ENCODE results near the gene CLMN.
"Not testable (repeated sequence)": the region's sequence is repeated elsewhere in the genome, so short reads cannot be mapped to it uniquely, and the experiment has no call there.

Gene CLMN

DNA sequence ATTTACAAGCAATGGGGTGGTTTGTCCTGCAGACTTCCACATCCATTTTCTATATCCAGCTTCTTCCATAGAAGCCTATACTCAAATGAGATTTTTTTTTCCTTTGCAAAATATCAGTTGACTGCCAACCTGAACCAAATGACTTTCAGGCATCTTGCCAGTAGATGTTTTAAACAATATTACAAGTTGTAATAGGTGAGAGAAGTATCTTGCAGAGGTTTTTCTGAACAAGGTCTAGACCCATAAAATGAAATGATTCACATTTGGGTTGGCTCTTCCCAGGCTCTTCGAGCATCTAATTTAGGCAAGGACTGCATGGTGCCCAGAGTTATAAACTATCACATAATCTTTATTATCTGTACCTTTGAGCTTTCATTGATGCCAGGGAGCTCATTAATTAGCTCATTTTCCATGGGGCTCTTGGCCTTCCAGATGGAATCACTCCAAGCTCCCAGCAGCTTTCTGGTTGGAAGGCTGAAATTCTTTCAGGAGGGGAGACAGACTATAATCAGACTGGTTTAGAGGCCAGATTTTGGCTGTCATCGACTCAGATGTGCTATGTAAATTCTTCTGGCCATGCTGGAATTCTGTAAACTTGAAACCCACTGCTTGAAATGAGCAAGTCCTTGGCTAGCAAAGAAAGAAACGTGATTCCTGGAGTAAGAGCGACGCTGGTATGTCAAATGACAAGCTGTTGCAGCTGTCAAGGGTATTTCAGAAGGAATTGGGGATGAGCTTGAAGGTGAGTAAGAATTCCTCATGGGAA, 130.2 kb downstream of the CLMN start:
- DNase-seq: no peak

DNA sequence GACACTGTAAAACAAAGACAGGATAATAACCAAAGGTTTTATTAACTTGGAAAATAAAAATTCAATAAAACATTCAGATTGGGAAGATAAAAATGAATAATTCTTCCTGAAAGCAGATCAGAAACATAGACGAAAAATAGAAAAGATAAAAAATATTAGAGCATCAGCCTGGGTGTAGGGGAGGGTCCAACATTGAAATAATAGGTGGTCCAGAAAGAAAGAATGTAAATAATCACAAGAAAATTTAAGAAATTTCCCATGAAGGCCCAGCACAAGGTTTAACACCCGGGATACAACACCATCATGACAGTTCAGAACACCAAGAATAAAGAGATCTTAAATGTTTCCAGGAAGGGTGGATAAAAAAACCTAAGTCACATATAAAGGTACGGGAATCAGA, 131.3 kb downstream of the CLMN start:
- no peak for DNase-seq

DNA sequence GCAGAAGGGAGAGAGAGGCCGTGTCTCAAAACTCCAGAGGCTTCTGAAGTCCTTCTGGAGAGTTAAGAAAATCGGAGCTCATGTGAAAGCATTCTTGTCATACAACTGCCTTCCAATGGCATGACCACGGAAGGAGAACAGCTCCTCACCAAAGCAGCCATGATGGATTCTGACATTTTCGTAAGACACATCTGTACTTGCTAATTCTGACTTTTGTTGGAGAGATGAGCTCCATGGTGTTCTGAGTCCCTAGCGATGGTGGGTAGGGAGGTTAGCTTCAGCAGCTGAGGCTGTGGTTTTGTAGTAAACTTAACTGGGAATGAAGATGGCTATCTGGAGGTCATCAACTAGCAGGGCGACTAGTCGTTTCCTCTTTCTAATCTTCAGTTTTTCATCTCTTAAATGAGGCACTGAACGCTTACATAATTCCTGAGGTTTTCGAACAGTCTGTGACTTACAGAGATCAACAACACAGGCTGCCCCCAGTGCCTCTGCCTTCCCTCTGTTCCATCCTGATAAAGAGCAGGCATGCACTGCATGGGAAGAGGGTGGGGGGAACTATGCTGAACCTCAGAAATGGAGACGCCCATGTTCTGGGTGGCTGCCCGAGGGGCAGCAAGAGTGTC, 133.8 kb downstream of the CLMN start:
- no peak for DNase-seq

DNA sequence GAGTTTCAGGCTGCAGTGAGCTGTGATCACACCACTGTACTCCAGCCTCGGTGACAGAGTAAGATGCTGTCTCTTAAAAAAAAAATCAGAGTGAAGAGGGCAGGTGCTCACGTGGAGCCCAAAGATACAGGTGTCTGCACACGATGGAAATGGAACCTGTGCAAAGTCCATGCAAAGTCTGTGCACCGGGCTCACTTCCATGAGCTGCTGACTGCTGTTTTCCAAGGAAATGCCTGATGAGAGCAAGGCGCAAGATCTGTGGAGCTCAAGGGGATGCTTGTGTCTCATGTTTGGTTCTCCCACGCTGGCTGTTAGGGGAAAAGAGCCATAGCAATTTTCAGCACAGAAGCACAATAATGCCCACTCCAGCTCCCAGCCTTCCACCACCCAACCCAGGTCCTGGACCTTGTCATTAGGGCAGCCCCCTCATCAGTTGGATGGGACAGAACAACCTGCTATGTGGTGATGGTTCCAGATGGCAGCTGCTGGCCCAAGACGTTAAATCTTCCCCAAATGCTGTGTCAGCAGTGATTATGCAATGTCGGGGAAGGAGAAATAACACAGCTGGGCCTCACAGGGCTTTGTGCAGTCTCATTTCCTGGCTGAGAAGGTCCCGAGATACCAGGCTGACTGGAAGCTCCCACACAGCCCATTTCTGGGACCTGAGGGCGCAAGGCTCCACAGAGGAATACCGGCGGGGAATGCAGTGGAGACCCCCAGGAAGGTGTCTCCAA, 134.5 kb downstream of the CLMN start:
- DNase-seq: no peak

DNA sequence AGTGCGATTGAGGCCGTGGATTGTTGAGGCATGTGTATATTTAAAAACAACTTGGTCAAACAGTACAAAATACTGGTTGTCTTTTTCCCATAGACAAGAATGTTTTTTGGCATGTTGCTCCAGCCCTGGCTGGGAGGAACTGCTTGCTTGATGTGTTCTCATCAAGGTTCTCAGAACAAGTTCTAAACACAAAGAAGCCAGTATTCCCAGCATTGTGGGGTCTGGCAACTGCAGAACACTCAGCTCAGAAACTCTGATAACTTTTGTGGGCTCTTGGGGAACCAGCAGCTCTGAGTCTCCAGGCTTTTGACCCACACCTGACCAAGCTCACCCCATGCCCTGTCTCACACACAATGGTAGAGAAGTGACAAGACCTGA, 135.3 kb downstream of the CLMN start:
- no peak for DNase-seq

DNA sequence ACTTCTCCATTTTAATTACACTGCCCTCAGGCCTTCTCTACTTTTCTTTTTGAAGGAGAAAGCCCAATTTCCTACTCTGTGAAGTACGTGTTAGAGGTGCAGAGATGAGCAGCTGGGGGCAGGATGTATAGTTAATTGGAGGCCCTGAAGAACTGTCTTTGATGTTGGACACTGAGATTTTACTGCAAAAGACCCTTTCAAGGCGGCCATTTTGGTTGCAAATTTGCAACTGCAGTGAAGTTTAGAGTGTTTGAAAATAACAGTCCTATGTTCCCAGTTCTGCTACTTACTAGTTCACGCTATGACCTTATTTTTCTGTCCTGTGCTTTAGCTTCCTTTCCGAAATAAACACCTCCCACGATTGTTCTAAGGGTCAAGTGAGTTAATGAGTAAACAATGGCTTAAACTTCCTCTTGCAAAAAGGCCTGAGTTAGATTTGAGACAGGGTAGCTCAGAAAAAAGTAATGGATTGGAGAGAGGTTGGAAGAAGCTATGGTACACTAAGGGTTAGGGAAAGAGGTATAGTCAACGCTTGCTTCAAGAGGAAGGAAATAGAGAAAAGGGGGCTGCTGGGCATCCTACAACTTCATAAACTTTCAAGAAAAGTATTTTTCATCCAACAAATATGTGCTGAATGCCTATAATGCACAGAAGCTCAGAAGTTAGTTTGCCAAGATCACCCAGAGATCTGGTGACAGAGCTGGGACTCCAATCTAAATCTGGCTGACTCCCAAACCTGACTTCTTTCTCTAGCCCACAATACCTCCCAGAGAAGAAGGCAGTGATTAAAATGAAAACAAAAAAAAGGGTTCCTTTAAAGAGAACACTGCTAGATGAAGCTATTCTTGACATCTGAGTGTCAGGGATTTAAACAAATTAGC, 135.9 kb downstream of the CLMN start:
- DNase-seq: no peak

DNA sequence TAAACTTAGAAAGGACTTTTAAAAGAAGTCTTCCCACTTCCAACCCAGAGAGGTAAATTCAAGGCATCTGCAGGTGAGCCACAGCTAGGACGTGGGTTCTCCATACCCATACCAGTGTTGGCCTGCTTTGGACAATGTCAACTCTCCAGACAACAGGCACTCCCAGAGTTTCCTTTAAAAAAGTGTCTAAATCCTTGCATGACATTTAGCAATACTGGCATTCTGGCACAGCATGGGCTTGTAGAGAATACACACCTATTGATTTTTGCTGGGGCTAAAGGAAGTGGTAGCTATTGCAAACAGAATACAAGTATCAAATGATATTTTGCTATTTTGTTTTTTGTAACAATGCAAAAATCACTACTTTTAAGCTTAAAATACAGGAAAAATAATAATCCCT, 136.6 kb downstream of the CLMN start:
- no peak for DNase-seq

DNA sequence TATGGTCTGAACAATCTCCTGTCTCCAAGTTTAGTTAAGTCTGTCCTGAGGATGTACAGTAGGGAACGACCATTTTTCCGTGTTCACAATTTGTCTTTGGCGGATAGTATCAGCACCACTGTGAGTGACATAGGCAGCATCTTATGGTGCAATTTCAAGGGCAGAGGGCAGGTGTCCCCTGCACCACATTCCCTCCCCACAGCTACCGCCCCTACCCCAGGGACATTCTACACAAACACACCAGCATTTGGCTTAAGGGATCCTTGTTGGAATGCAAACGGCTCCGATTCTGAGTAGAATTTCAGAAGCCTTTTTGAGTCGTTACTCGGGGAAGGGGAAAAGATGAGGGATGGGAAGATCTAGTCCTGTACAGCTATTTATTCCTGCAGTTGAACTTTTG, 137.3 kb downstream of the CLMN start:
- no peak for DNase-seq

DNA sequence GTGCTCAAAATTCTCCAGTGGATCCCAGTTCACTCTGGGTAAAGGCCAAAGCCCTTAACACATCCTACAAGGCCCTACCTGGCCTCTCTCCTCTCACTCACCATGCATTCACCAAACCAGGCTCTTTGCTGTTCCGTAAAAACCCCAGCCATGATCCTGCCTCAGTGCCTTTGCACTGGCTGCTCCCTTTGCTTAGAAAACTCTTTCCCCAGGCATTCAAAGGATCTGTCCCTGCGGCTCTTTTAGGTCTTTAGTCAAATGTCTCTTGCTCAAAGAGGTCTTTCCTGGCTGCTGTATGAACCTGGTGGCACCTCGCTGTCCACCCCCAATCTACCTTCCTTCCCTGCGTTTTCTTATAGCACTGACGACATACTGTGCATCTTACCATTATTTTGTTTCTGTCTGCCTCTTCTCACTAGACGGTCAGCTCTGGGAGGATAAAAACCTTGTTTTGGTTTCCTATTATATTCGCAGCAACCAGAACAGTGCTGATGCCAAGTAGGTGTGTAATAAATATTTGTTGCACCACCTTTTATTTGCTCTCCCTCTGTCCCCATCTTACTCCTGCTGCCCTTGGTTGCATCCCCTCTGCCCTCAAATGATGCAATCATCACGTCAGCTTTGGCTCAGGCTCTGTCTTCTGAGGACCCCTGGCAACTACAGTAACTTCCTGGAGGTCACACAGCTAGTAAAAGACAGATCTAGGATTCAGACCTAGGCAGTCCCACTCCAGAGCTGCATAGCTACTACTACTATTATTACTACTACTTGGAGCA, 138.6 kb downstream of the CLMN start:
- DNase-seq: no peak

DNA sequence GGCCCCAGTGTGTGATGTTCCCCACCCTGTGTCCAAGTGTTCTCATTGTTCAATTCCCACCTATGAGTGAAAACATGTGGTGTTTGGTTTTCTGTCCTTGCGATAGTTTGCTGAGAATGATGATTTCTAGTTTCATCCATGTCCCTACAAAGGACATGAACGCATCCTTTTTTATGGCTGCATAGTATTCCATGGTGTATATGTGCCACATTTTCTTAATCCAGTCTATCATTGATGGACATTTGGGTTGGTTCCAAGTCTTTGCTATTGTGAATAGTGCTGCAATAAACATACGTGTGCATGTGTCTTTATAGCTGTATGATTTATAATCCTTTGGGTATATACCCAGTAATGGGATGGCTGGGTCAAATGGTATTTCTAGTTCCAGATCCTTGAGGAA, 144.0 kb downstream of the CLMN start:
- not testable (repeated sequence) for DNase-seq

DNA sequence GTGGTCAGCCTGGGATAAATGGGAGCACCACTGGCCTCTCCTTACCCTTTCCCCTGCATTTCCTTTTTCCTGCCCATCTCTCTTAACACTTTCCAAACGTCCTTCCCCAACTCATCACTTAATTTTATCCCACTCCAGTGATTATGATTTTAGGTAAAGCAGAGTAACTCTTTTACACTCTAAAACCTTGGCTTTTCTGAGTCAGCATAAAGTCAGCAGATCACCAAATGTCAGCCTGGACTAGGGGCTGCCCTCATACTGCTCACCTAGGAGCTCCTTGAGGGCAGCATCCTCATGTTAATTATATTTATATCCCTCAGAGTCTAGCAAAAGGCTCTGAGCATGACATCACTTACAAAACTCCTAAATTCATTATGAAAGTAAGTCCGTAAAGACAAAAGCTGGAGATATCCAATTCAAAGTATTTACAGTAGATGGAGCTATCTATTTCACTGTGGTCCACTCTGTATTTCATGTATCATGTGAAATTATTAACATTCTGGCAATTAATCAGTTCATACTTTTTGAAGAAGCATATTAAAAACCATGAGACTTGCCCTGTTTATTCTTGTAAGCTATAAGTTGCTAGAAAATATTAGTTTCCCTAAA, 145.4 kb downstream of the CLMN start:
- no peak for DNase-seq

DNA sequence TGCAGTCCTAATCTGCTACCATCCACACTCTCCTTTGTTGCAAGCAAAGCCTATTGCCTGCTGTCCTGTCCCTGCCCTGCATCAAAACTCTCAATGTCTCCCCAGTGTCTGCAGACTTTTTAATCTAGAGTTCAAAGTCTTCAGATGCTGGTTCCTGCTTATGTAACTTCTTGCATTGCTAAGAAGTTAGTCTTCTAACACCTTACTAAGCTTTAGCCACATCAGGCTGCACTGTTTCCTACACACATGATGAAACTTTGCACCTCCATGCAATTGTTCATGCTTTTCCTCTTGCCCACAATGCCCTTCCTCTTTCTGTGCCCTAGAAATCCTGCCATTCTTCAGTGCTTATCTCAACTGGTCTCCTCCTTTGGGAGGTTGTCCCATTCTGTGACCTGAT, 146.2 kb downstream of the CLMN start:
- no peak for DNase-seq

DNA sequence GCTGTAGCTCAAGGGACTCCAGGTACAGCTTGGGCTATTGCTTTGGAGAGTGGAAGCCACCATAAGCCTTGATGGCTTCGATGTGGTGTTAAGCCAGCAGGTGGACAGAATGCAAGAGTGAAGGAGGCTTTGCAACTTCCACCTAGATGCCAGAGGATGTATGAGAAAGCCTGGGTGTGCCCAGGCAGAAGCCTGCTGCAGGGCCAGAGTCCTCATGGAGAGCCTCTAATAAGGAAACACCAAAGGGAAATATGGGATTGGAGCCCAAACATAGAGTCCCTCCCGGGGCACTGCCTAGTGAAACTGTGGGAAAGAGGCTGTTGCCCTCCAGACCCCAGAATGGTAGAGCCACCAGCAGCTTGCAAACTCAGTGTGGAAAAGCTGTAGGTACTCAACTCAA, 152.5 kb downstream of the CLMN start:
- DNase-seq: no peak

DNA sequence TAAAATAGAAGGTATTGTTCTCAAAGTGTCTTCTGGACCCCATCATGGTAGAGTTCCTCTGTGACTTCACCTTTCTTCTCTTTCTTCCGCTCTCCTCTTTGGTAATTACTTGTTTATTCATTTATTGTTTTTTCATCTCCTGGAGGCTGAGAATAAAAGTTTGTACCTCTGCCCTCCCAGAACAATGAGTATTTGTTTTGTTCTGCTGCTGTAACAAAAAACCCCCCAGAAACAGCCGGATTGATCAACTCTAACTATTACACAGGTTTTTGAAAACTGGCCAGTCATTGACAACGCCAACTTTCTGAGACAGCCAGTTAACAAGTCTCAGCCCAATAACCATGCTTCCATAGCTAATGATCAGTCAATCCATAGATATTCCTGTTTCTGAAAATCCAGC, 154.2 kb downstream of the CLMN start:
- no peak for DNase-seq

DNA sequence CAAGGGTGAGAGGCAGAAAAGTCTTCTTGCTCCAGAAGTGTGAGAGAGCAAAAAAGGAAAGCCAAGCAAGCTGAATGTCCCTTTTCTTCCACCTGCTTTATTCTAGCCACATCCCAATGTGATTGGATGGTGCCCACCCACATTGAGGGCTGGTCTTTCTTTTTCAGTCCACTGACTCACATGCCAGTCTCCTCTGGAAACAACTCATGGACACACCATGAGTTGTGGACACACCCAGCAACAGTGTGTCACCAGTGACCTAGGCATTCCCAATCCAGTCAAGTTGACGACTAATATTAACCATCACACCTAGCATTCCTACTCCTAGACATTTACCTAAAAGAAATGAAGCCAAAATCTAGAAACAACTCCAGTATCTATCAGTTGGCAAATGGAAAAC, 155.2 kb downstream of the CLMN start:
- DNase-seq: no peak

DNA sequence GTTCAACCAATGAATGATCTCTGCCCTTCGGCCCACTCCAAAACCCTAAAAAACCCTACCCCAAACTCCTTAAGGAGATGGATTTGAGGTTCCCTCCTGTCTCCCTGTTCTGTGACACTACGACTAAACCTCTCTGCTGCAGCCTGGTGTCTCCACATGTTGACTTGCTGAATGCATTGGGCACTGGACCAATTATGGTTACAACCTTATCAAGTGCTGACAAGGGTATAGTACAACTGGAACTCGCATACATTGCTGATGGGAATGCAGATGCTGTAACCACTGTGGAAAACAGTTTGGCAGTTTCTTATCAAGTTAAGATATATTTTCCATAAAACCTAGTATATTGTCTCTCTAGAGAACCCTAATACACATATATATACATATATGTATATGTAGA, 156.0 kb downstream of the CLMN start:
- no peak for DNase-seq

DNA sequence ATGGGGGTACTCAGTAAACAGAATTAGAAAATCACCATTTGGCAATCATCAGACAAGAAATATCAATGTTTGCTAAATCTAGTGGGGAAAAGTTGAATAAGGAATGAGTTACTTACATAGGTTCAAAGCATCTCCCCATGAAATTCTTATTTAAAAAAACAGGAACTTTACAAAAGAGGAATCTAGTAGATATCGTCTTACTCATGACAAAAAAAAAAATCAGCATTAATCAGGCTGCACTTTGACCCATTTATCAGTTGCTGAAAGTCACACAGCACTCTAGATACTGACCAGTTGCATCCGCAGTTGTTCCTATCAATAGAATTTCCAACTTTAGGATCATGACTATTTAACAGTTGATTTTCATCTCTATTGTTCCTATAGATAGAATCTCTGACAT, 156.6 kb downstream of the CLMN start:
- no peak for DNase-seq

DNA sequence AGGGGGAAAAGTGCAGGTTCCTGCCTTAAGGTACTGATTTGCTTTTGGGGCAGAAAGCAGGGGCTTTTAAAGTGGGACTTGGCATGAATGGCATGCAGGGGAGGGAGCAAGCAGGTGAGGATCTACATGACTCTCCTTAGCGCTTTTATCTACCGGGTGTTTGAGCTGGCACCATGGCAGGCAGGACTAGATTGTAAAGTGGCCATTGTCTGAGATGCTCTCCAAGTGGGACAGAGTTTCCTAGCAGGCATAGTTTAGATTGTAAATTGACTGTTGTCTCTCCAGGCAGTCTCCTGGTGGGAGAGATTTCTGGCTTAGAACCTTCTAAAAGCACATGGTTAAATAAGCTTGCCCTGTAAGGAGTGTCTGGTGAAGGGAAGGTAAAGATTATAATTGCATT, 157.1 kb downstream of the CLMN start:
- no peak for DNase-seq

DNA sequence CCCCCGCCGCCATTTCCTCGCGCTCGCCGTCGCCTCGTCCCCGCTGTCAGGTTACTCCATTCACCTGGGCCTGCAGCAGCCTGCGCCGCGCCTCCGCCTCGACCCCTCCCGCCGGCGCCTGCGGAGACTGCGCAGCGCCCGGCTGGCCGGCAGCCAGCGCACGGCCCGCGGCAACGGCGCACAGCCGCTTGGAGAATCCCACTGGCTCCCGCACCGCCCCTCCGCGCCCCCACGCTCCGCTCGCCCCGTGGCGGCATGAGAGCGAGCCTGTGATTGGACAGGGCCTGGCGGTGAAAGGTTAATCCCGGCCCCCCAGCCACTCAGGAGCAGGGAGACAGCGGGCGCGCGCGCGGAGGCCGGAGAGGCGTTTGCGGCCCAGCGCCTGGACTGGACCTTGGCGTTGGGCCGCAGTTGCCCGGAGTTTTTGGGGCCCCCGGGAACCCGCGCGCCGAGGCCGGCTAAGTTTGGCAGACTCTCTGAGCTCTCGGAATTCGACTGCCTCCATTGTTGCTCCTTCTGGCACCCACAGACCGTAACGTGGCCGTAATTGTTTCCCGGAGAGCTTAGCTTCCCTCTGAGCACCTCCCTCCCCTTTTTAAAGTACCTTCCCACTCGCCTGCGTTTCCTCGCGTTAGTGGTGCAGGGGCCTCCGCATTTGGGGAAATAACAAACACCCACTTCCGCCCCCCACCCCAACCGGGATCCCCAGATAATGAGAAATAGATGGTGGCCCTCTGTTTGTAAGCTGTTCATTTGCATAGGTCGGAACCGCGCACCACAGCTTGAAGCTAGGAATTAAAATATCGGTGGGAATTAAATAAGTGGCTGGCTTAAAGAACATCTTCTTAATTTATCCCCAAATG, 162.2 kb downstream of the CLMN start, which contains the start of gene DICER1:
TSS of gene DICER1 (minus strand) at position 203 of the 863 bp plus-strand sequence. CDS start 24,071 bp downstream, outside the sequence.
- DNase-seq: peak; percentile 91

DNA sequence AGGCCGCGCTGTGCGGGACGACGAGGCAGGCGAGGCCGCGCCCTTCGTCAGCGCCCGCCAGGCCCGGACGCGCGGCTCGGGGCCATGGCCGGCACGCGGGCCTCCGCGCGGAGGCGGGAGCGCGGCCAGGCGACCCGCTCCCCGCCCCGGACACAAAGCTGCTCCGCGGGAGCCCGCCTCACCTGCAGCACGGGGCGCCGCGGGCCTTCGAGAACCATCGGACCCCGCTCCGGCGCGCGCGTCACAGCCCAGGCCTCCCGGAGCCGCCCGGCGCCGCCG, 162.7 kb downstream of the CLMN start:
- DNase-seq: no peak
